ENCODE measurements around the gene USHBP1. TPM values are rescaled to one million over a fixed set of nuclear protein-coding genes. Genes with fewer than 3 reads are reported as not detected.

The USHBP1 gene
- total and polyA plus RNA-seq, 10 of the 15 experiments (the other 5 are each of a cell fraction or from before 2014, with no cell fraction given), result 0.05 to 0.96 (median 0.22) TPM; not detected in 2

DNA sequence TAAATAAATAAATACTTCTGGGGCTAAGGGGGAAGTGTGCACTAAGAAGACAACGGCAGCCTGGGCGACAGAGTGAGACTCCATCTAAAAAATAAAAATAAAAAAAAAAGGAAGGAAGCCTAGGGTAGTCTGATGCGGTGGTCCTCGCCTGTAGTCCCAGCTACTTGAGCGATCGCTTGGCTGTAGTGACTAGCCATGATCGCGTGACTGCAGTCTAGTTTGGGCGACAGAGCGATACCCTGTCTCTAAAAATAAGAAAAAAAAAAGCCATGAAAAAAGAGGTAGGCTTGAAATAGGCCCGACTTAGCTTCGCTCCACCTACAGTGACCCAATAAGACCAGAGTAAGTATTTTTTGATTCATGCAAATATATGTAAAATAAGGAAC, 2.0 kb upstream of the USHBP1 start (continued):
- TF ChIP-seq NRF1 (conservative IDR thresholded peaks at IDR 0.05; ENCODE audit: low read depth, low read length), result no peak
- TF ChIP-seq NR2F1 (conservative IDR thresholded peaks at IDR 0.05), result no peak
- TF ChIP-seq, protein P1, sequence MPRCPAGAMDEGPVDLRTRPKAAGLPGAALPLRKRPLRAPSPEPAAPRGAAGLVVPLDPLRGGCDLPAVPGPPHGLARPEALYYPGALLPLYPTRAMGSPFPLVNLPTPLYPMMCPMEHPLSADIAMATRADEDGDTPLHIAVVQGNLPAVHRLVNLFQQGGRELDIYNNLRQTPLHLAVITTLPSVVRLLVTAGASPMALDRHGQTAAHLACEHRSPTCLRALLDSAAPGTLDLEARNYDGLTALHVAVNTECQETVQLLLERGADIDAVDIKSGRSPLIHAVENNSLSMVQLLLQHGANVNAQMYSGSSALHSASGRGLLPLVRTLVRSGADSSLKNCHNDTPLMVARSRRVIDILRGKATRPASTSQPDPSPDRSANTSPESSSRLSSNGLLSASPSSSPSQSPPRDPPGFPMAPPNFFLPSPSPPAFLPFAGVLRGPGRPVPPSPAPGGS (IDR thresholded peaks at IDR 0.05; ENCODE audit: borderline replicate concordance, insufficient read depth, low read depth, low read length, poor library complexity, severe bottlenecking), result no peak
- no peak for TF ChIP-seq PAX8 (IDR thresholded peaks at IDR 0.05)
- TF ChIP-seq CHD2 (IDR thresholded peaks at IDR 0.05; ENCODE audit: borderline replicate concordance, low read depth, low read length), result no peak
- no peak for TF ChIP-seq CBX5 (IDR thresholded peaks at IDR 0.05; ENCODE audit: low read depth)
- TF ChIP-seq MEF2A (IDR thresholded peaks at IDR 0.05; ENCODE audit: insufficient read depth, low read depth, low read length), result peak; percentile 47; the same call in 1 of the 2 replicates
- TF ChIP-seq BCL11A (IDR thresholded peaks at IDR 0.05; ENCODE audit: low read depth, low read length), result no peak
- no peak for TF ChIP-seq BACH1 (IDR thresholded peaks at IDR 0.05; ENCODE audit: borderline replicate concordance)
- TF ChIP-seq ZNF207 (IDR thresholded peaks at IDR 0.05; ENCODE audit: borderline replicate concordance), result no peak
- no peak for TF ChIP-seq SREBF1 (IDR thresholded peaks at IDR 0.05; ENCODE audit: low read length)
- no peak for TF ChIP-seq TAF1 (IDR thresholded peaks at IDR 0.05; ENCODE audit: borderline replicate concordance, low read depth, low read length)
- TF ChIP-seq TCF3 (IDR thresholded peaks at IDR 0.05; ENCODE audit: borderline replicate concordance, insufficient read depth, low read depth, low read length), result no peak
- TF ChIP-seq, protein P2, sequence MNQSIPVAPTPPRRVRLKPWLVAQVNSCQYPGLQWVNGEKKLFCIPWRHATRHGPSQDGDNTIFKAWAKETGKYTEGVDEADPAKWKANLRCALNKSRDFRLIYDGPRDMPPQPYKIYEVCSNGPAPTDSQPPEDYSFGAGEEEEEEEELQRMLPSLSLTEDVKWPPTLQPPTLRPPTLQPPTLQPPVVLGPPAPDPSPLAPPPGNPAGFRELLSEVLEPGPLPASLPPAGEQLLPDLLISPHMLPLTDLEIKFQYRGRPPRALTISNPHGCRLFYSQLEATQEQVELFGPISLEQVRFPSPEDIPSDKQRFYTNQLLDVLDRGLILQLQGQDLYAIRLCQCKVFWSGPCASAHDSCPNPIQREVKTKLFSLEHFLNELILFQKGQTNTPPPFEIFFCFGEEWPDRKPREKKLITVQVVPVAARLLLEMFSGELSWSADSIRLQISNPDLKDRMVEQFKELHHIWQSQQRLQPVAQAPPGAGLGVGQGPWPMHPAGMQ (IDR thresholded peaks at IDR 0.05; ENCODE audit: borderline replicate concordance), result no peak
- TF ChIP-seq RFX5 (IDR thresholded peaks at IDR 0.05; ENCODE audit: low read depth, low read length), result no peak
- TF ChIP-seq, protein P3, sequence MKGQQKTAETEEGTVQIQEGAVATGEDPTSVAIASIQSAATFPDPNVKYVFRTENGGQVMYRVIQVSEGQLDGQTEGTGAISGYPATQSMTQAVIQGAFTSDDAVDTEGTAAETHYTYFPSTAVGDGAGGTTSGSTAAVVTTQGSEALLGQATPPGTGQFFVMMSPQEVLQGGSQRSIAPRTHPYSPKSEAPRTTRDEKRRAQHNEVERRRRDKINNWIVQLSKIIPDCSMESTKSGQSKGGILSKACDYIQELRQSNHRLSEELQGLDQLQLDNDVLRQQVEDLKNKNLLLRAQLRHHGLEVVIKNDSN (IDR thresholded peaks at IDR 0.05; ENCODE audit: borderline replicate concordance, extremely low read length, insufficient read depth, low read depth, low read length), result no peak
- TF ChIP-seq, protein P4, sequence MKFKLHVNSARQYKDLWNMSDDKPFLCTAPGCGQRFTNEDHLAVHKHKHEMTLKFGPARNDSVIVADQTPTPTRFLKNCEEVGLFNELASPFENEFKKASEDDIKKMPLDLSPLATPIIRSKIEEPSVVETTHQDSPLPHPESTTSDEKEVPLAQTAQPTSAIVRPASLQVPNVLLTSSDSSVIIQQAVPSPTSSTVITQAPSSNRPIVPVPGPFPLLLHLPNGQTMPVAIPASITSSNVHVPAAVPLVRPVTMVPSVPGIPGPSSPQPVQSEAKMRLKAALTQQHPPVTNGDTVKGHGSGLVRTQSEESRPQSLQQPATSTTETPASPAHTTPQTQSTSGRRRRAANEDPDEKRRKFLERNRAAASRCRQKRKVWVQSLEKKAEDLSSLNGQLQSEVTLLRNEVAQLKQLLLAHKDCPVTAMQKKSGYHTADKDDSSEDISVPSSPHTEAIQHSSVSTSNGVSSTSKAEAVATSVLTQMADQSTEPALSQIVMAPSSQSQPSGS (IDR thresholded peaks at IDR 0.05; ENCODE audit: low read length), result 0 out of 2 replicates have a peak, but pooled peaks have one; percentile 28
- TF ChIP-seq RUNX3 (IDR thresholded peaks at IDR 0.05; ENCODE audit: low read length), result peak; percentile 28; the same call in 1 of the 2 replicates

Data from GM12878 (cell line).